HG02938 (cell line): ENCODE data around the gene TSHZ2.

Source experiments
- ATAC-seq: cut with Tn5 transposase; IDR thresholded peaks from one replicate; pipeline ENCODE4 v1.9.1; 2021; ENCODE audit warnings: mild to moderate bottlenecking, moderate library complexity; ENCODE audit not compliant: unreplicated experiment

The TSHZ2 gene

GRCh38 chr20:53331151-53331973 lies 359.2 kb downstream of the TSHZ2 start:
- ATAC-seq = no peak

- ATAC-seq = no peak
Observed at GRCh38 chr20:53332022-53332837, 360.1 kb downstream of the TSHZ2 start.

DNA sequence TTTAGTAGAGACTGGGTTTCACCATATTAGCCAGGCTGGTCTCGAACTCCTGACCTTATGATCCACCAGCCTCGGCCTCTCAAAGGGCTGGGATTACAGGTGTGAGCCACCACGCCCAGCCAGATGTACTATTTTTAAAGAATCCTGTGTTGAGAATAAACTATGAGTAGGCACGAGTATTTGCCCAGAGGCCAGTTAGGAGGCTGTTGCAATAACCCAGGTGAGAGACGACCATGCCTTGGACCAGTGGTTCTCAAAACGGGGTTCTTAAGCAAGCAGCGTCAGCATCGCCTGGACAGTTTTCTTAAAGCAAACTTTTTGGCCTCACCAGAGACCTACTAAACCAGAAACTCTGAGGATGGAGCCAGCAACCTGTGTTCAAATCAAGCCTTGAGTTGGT lies 362.7 kb downstream of the TSHZ2 start:
- ATAC-seq = no peak

DNA sequence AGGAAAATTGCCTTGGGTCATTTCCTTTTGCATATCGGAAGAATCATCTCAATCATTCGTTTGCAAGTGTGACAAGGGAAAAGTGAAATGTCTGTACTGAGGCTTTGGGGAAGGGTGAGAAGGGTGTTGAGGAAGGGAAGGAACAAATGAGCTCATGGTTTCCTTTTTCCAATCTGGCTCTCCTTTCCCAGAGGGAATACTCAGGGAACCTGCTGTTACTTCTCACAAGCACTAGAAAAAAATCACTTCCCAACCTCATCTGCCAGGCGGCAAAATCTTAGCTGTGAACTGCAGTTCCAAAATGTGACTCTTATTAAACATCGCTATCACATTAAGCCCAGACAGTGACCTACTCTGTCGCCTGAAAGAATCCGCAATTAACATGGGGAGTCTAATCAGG lies 363.4 kb downstream of the TSHZ2 start:
- no peak for ATAC-seq

DNA sequence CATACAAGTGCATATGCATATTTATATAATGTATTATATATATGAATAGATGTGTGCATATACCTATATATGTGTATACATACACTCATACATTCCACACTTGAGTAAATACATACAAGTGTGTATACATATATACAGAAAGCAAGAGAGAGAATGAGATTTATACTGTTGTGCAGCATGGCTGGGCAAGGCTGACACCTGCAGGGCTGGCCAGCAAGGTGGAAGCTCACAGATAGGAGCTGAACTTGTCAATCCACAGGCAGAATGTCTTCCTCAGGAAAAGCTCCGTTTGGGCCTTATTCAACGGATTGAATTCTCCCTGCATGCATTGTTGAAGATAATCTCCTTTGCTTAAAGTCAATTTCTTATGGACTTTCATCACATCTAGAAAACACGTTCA lies 364.7 kb downstream of the TSHZ2 start:
- ATAC-seq = no peak

DNA sequence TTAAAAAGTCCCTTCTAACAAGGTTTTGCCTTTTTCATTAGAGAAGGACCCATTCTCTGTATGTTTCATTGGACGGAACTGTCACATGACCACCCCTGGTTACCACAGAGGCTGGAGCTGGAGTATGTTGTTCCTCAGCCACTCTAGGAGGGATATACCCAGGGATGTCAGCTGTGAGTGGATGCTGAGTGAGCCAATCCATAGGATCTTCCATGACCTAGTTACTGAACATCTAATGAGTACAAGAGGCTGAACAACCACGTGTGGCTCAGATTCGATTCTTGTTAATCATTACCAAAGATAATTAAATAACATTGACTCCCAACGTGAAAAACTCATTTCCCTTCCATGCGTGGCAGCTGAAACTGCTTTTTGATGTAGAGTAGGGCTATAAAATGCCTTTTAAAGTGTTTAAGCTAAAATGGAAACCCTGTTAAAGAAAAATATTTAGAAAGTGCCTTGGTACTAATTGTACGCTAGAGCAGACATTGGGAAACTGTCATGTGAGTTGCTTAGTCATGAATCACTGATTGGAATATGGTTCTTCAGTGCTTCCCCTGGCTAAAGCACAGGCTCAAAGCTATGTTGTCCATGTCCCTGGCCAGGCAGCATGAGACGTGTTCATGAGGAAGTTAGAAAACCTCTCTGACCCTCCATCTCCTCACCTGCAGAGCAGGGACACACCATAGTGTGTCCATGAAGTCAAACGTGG lies 365.4 kb downstream of the TSHZ2 start:
- no peak for ATAC-seq

DNA sequence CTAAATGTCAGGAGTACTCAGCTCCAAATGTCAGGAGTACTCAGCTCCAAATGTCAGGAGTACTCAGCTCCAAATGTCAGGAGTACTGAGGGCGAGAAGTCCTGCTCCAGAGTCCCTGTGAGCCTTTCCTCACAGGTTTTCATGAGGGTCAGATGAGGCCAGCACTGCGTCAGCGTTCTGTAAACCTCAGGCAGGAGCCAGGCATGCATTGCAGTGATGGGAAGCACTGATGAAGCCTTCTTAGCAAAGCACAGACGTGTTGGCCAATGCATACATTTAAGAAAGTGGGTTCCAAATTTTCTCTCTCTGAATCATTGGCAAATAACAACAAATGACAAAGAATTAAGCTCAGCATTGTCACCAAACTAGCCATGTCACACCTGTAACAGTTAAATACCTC lies 366.6 kb downstream of the TSHZ2 start:
- no peak for ATAC-seq

- ATAC-seq = no peak
Observed at GRCh38 chr20:53342429-53342828, 370.3 kb downstream of the TSHZ2 start.

DNA sequence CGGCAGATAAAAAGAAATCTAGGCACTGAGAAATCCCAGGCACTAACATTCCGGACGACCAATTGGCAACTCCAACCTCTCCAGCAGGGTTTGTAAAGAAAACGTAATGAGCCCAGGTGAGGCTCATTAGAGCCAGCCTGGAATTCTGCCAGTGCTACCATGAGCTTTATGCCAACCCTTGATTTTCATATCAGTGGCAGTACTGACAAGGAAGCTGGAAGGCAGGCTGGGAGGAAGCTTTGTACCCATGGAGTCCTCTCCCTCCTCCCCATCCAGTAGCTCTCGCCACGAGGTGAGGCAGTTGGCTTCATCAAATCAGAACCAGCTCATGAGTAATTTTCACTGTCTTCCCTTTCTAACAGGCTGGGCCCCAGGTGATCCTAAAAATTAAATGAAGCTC lies 371.3 kb downstream of the TSHZ2 start:
- ATAC-seq = no peak

- no peak for ATAC-seq
Observed at GRCh38 chr20:53344891-53345290, 372.7 kb downstream of the TSHZ2 start.

DNA sequence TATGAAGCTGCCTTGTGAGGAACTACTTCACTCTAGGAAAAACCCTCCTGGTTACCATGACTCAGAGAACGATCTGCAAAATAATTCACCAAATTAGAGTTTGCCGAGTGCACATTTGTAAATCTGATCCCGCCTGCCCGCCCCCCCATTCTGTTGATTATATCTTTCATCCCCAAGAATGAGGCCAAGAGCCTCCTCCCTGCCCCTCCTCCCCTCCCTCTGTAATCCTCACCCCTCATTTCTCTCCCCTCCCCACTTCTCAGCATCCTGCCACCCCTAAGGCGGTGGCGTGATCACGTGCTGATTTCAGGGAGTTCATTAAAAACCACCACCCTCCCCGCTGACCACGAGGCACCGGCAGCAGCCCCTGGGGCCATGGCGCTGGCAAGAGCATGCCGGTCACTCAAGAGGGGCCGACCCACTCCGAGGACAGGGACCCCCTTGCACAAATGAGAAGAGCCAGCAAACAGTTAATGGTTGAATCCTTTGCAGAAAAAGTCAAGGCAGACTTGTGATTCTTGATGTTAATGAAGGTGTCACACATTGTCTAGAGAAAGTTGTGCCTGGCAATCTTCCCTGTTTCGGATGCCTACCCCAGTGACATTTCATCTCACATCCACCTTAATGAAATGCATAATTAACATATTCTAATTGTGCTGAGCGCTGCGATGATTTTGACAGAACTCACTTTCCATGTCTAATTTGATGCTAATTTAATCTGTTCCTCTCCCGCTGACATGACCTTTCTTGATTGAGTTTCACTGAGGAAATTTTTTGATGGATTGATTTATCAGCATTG lies 373.6 kb downstream of the TSHZ2 start:
- ATAC-seq = no peak

DNA sequence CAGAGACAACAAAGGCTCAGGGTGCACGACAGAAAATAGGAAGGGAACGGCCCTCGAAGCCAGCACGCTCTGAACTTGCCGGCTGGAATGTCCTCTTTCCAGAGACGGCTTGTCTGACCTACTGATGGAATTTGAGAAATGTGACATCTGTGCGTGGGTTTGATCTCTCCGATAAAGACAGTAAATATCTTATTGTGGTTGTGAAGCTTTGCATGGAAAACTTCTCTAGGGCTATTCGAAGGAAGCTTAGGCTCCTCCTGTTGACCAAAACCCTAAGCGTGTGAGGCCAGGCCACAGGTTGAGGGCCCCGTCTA lies 374.1 kb downstream of the TSHZ2 start:
- no peak for ATAC-seq

DNA sequence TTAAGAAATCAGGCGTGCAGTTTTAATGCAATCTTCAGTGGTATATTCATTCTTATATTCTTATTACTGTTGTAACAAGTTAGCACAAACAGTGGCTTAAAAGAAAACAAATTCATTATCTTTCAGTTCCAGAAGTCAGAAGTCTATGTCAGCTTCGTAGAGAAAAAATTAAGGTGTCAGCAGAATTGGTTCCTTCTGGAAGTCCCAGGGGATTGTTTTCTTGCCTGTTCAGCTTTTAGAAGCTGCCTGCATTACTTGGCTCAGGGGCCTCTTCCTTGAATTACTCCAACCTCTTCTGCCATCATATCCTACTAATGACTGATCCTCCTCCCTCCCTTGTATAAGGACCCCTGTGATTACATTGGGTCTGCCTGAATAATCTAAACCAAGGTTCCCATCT lies 377.6 kb downstream of the TSHZ2 start:
- no peak for ATAC-seq

- no peak for ATAC-seq
Observed at GRCh38 chr20:53352727-53353440, 380.7 kb downstream of the TSHZ2 start.

DNA sequence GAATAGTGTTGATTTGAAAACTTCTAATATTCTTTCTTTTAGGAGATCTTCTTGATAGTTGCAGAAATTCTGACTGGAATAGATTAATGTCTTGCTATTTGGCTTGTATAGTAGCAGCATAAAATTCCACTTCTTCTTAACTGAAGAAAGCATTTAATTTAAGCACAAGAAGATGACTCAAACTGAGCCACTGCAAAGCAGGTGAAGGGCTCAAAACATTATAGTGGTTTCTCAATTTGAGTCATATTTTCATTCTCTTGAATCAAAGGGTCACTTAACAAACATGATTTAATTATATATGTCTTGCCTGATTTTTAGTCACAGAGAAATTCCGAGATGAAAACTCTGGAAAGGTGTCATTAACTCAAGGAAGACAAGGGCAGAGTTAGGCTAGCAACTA lies 382.2 kb downstream of the TSHZ2 start:
- ATAC-seq = no peak

DNA sequence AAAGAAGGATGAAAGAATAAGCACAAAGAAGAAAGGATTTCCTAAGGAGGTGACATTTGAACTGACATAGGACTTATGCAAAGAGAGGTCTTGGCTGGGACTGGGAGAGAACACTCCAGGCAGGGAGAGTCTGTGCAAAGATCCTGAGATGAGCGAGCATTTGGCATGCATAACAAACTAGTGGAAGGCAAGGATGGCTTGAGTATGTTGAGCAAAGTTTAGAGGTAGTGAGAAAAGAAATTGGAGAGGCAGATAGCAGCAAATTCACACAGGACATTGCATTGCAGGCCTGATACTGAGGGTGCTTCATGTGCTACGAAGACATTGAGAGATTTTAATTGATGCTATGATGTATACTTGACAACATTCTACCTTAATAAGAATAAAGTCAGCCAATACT lies 383.6 kb downstream of the TSHZ2 start:
- ATAC-seq = no peak

- ATAC-seq = no peak
Observed at GRCh38 chr20:53359425-53359824, 387.3 kb downstream of the TSHZ2 start.

DNA sequence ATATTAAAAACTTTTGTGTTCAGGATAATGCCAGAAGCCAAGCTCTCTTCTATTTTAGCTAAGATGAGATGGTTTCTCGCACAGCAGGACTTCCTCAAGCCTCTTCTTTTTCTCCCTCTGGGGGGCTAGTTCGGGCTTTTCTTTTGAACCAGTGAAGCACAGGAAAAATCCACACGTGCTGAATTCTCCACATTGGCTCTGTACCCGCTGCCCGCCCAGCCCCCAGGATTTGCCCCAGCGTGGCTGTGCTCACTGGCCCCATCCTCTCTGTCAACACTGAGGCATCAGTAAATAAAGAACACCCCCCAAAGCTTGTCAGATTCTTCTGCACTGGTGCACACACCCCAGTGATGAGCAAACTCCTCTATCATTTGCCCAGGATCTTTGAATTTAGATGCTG lies 388.7 kb downstream of the TSHZ2 start:
- no peak for ATAC-seq

- ATAC-seq = no peak
Observed at GRCh38 chr20:53362736-53363135, 390.6 kb downstream of the TSHZ2 start.

- ATAC-seq = no peak
Observed at GRCh38 chr20:53364646-53365045, 392.5 kb downstream of the TSHZ2 start.
